Inflammatory macrophage (primary cell): Measurements from ENCODE around the gene KLF15.

Source experiments
- DNase-seq, 2 donors: peaks; one replicate each; pipeline ENCODE4 v3.0.0-alpha.2; 2020 to 2022

The KLF15 gene

DNA sequence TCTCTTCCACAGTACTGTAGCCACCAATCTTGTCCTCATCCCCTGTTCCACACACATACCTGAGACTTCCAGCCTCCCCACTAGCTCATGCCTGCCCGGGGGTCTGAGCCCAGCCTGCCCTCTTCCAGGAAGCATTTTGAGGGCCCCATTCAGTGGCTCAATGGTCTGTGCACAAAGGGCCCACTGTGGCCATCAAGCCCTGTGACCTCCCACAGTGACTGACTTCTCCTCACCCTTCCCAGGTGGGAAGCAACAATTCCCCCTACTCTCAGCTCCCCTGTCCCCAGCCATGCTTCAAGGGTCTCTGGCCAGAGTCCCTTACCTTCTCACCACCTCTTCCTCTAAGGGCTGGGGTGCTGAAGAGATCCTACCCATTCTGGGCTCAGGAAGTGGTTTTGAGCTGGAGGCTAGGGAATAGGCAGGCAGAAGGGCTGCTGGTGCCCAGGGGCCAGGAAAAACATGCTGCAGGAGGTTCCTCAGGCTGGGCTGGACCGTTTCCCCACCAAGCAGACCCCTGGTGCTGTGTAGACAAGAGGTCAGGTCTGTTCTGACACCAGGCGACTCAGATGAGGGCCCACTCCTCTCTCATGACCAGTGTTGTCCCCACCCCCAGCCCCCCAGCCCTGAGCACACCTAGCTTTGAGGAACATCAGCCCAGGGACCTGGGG, 3.0 kb upstream of the KLF15 start:
- no peak for DNase-seq

DNA sequence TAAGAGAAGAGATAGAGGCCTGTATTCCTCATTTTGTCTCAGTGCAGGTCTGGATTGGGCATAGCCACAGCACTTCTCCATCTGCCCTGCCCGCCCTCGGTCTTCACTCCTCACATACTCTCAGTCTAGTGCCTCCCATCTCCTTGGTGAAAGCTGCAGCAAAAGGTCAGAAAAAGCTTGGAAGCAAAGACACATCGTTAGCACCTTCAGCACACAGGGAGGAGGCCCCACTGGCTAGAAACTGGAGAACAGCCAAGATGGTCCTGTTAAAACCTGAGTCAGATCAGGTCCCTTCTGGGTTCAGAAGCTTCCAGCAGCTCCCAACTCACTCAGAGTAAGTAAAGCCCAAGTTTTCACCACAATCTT, 1.6 kb upstream of the KLF15 start:
- DNase-seq = no peak

DNA sequence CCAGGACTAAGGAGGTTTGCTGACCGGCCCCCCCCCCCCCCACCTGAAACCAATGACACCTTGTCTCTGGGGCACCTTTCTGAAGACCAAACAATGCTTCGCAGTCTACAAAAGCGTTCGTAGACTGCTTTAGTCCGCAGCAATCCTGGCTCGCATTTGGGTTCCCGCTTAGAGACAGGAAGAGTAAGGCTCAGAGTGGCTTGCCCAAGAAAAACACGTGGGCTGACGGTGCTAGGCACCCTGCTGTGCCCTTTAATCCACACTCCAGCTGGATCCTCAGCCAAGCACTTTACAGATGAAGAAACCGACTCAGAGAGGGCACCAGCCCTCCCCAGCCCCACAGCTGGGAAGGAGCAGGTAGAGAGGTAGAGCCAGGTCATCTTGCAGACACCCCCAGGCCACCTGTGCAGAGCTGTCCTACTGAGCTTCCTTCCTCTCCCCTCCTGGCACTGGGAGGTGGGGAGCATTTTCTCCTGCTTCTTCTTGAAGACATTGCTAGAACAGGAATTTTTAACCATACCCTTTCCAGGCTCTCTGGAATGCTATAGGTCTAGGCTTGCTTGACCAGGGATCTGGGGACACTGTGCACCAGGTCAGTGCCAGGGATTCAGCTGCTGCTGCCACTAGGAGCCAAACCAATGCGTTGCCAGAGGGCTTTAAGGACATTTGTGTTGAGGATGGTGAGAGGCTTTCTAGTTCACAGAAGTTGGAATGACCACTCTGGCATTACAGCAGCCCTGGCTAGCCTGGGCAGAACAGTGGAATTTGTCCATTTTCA, 1.0 kb upstream of the KLF15 start:
- peak; percentile 45 to 62 for DNase-seq

DNA sequence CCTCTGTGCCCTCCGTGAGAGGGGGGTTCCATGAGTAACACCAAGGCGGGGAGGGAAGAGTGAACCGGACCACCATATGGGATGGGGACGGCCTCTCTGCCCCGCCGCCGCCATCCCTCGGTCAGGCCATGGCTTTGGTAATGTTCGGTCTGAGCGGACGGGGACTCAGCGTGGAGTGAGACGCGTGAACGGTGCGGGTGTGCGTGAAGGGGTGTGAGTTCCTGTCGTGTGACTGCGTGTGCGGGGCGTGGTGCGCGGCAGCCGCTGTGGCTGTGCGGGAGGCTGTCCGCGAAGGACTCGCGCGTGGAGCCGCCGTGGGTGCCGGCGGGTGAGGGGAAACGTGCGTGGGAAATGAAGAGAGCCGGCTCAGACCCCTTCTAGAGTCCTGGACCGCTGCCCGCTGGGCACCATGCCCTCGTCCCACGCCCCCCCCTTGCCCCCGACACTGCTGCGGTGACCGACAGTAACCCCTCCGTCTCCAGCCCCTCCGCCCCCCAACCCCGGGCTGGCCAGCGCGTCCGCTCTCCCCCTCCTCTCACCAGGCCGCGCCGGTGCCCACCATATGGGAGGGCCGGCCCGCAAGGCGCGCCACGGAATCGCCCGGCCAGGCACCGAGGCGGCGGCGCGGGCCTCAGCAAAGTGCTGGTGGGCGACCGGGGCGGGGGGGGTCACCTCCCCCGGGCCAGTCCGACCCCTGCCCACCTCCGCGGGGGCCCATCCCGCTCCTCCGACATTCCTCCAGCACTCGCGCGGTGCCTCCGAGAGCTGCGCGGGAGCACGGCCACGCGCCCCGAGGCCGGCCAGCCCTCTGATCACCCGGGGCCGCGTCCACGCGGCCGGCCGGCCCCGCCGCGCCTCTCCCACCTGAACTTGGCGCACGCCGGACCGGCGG, 589 bp downstream of the KLF15 start:
- no peak for DNase-seq

DNA sequence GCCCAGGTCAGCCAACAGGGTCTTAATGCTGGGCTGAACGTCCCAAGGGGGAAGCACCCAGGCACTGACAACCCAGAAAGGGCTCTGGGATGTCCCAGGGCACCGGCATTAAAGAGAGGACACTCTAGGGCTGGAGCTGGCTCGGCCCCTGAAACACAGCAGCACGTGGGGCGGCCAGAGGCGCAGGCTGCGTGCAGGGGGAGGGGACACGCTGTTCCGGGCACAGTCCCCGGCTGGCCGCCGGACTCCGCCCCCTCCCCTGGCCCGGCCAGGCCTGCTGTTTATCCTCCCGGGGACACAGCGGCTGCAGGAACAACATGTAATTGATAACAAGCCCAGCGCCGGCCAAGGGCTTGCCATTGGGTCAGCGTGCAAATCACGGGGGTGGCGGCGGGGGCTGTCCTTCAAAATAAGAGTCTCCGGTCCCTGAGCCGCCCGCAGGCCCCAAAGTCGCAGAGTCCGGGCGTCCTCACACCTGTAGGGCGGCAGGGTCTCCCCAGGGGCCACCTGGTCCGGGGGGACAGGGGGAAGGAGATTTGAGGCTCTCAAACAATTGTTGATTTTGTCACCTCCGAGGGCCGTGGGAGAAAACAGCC, 1.3 kb downstream of the KLF15 start:
- peak in 1 of 2 donors; percentile 10 for DNase-seq

DNA sequence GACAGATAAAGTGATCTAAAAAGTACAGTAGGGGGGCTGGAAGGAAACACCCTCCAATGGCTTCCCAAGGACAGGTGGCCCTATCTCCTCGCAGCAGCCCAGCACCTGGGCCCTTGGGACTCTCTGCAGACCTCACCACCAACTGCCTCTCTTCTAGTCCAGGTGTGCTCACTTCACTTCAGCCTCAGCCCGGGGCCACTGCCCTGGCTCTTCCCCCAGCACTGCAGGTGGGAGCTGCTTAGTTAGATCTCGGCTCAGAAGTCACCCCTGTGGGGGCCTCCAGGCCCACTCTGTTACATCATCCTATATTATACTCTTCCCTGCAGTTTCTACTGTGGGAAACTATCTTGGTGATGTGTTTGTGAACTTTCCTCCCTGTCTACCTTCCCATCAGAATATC, 2.0 kb downstream of the KLF15 start:
- DNase-seq = no peak

DNA sequence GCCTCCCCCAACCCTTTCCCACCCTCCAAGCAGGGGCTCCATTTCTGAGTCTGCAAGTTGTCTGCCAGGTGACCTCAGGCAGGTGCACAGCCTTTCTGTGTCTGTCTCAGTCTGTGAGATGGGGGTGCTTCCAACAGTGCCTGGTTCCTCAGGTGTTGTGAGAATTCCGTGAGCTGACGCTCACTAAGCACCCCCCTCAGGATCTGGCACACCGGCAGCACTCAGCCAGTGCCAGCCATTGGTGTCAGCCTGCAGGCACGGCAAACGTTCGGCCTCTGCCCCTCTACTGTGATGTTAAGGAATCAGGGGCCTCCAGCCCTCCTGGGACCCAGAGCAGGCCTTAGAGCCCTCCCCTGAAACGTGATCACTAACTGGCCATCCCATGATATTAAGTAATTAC, 2.4 kb downstream of the KLF15 start:
- DNase-seq = no peak

DNA sequence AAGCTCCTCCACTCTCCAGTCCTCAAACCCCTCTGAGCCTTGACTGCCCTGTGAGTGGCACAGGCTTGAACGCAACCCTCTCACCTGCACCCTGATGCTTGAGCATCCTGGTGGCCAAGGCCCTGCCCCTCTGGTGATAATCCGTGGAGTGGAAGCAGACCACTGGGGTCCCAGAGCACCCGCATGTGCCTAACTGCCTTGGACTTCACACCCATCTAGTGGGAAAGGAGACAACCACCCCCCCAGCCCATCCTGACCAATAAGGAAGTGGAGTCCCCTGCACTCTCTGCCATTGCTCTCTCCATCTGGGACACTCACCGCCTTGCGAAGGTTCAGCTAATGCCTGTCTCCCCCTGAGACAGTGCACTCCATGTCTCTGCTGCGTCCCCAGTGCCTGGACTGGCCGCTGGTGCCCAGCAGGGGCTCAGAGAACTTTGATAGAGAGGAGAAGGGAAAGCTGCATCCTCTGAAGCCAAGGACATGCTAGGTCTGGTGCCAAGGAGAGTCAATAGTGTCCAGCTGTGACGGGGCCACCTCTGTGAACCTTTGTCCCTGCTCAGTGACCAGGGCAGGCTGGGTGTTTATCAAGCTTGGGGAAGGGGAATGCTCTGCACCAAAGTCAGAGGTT, 3.4 kb downstream of the KLF15 start:
- DNase-seq = no peak

DNA sequence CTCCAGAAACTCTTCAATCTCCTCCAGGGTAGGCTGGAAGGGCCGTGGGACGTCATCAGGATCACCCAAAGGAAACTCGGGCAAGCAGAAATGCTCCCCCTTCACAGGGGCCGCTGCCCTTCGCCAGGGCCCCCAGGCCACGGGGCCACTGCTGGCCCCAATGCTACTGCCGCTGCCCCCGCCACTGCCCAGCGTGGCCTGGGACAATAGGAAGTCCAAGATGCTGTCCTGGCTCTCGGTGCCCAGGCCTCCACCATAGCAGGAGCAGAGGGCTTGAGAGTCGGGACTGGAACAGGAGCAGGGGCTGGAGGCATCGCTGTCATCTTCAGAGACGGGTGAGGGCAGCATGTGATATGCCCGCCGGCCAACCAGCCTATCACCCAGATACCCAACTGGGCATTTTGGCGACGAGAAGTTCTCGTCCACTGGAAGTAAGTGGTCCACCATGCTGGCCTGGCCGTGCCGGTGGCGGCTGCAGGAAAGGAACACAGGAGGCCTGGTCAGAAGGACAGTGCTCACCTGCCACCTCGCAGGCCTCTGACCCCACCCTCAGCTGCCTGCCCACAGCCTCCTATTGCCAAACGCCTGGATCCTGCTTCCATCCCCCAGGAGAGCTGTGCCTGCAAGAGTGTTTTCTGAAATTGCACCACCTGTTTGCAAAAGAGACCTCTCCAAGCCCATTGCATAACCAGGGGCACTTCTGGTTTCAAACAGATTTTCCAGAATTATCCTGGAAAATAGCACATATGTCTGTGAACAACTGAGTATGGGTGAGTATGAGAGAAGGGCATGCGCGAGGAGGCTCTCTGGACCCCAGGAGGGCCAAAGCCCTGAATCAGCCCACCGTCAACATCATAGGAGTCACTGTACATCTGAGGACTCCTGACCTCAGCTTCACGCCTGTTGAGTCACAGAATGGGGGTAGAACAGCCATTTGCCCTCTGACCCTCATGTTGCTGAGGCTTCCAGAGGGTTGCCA, 4.4 kb downstream of the KLF15 start:
- no peak for DNase-seq

DNA sequence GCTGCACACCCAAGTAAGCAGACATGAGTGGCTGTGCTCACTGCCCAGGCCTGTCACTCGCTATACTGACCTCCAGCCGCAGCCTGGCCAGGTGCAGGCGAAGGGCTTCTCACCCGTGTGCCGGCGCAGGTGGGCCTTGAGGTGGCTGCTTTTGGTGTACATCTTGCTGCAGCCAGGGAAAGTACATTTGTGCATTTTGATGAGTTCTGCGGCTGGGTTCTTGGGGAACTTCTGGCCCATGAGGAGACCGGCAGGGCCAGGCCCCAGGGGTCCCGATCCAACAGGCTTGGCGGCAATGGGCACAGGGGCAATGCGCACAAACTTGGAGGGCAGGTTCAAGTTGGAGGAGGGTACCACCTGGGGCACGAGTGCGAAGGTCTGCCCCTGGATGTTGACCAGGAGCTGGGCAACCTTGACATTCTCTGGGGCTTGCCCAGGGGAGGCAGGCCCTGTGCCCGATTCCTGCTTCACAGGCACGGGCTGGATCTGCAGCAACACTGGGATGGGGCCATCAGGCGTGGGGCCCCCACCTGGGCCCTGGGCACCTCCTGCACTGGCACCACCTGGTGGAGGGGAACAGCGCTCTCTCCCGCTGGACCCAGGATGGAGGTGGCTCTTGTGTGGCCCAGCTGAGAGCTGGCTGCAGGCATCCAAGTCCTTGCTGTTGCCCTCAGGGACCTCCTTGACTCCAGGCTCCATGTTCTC, 5.3 kb downstream of the KLF15 start:
- no peak for DNase-seq

DNA sequence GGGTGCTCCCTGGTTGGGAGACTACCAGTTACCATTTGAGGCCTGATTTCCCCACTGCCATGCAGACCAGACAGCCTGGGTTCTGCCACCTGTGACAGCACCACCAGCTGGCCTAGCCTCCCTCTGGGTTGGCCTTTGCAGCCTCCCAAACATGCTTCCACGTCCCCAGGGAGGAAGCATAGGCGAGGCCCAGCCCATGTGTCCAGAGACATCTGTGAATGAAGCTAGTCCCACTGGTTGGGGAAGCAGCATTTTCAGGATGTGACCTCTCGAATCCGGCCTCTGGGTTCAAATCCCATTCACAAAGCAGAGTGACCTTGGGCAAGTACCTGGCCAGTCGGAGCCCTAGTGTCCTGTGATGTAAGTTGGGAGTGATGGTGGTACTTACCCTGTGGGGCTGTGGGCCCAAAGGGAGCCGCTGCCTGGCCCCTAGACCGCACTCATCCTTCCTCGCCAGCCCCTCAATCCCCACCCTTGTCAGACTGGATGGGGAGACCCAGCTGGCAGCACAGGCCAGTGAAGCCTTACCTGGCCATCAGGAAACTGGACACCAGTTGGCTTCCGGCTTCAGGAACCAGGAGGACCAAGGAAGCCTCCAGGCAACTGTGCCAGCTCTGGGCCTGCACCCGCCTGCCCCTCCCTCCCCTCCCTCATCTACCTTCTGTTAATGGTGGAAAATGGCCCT, 6.0 kb downstream of the KLF15 start:
- DNase-seq = no peak

DNA sequence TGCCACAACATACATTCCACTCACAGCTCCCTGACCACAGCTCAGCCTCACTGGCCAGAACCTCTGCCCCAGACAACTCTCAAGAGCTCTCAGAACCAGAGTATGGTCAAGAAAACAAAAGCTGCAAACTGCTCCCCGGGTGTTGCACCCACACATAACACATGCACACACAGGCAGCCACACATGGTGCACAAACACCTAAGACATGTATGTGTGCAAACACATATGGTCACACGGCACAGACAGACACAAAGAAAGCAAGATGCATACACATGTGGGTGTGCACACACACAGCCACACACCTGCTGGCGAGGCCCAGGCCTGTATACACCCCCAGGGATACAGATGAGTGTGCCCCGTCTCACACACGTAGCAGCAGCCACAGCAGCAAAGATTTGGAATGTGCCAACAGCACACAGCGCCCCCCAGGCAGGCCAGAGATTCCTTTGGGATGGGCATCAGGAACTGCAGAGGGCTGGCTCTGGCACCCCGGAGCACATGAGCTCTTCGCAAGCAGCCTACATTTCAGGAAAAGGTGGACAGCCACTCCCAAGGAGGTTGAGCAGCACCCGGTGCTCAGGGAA, 6.6 kb downstream of the KLF15 start:
- no peak for DNase-seq

DNA sequence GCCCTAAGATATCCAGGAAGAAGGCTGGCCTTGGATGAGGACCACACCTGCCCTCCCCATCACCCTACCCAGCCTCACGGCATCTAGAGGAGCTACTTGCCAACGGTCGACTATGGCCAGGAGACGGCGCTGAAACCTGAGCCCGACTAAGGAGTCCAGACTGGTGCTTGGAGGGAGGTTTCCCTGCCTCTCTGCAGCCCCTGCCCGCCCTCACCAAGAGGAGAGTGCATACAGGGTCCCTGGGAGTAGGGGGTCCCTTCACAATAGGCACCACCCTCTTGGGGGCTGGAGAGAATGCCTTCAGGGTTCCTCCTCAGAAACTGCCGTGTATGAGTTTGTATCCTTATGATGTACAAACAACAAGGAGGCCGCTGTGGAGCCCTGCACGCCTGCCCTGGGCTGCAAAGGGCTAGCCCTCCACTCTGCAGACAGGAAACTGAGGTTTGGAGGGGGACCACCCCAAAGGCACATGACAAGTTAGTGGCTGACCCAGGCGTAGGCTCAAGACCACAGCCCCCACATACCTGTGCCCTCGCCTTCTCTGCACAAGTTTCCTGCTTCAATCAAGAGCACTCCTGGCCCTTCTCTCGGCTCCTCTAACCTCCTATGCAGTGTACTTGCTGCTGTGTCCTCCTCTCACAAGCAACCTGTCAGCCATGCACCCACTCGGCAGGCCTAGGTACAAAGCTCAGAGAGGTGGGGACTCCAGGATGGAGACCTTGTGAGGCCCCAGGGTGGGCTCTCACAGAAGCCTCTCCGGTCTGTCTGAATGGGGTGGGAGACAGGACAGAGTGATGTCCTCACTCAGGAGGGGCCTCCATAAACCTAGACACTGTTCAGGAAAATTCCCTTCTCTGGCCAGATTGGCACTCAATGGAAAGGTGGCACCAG, 7.4 kb downstream of the KLF15 start:
- DNase-seq = no peak

DNA sequence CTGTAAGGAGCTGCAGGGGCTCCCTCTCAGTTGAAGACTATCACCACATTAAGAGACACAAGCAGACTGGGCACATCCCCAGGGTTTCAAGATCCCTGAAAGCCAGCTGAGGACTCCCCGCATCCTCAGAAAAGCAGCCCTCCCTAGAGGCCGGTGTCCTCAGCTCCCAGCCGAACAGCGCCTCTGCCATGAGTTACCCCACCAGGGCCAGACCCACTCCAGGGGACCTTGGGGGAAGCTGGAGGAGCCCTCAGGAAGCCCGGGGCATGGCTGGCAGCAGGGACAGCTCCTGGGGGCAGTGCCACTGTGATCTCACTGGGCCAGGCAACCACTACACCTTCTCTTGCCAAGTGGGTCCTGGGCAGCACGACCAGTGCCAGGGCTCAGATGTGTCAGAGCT, 8.1 kb downstream of the KLF15 start:
- DNase-seq = no peak

DNA sequence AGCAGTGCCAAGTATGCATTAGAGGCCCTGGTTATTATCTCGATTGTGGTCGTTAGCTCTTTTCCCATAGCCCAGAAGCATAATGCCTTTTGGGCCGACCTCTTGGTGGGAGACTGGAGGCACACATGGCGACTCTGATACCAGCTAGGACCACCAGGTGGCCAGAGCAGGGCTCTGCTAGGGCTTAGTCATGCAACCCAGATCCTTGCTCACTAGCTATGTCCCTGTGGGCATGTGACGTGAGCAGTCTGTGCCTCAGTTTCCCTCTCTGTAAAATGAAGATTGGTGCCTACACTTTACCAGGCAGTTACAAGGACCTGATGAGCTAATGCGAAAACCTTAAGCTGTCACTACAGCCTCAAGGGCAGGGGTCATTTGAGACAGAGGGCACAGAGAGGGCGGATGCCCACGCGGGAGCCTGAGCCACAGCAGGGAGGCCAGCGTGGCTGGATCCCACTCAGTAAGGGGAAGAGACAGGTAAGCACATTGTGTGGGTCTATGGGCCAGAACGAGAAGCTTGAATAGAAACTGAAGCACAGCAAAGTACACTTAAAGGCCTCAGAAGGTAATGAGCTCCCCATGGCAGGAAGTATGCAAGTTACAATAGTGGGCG, 8.8 kb downstream of the KLF15 start:
- no peak for DNase-seq

DNA sequence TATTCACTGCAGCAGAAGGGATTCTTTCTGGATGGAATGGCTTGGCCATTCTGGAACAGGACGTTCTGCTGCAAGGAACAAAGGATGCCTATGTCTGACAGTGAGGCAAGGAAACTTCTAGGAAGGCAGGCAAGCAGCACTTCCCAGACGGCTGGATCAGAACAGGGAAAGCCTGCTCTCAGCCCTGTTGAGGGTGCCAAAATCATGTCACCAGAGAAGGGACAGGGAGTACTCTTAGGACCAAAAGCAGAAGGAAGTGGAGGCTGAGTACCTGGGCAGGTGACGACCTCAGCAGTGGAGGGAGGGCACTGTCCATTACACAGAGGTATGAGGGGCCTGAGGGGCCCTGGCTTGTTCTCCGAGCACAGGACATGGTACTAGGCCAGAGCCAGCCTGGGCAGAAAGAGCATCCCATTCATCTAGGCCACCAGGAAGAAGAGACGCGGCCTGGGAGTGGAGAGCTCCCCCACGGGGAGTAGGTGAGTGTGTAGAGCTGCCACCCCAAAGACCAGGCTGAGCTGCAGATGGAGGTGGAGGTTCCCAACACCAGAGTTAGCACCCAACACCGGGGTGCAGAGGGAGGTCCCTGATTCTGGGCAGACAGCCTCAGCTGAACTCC, 9.6 kb downstream of the KLF15 start:
- no peak for DNase-seq

DNA sequence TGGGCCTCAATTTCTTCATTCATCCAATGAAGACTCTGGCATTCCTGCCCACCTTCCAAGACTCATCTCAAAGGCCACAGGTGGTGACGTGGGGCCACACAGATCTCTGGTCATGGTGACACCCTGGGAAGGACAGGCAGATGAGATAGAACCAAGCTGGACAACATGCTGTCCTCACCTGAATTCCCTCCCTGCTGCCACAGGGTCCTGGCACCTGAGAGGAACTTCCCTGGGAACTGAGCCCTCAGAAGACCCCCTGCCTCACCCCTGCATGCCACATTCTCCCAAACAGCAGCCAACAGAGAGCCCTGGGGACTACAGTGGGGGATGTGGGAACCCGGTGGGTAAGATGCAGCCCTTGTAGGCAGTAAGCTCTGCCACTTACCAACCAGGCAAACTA, 10.7 kb downstream of the KLF15 start:
- DNase-seq = no peak
